HCT116 (cell line): ENCODE measurements around the gene COX7C. TPM values are rescaled to one million over a fixed set of nuclear protein-coding genes. Genes with fewer than 3 reads are reported as not detected.

ENCODE experiments used
- ATAC-seq: fragments of 200-7000 bp; cut with Tn5 transposase; 2 replicates; pipeline ENCODE4 v1.9.1; 2020; ENCODE audit warnings: mild to moderate bottlenecking, moderate library complexity
- BruUV-seq: library from RNA; stranded (reverse); fragments of 400-500 nt; replicated peaks from 2 replicates; lab custom pipeline; 2021; lab: Mats Ljungman, UMichigan
- CTCF ChIA-PET: fragments of 300-600 bp; sonication (Branson Sonifier 250); formaldehyde crosslinking; loops from one replicate; lab custom pipeline; 2021; ENCODE audit warnings: antibody characterized with exemption; lab: Charles Lee
- POLR2A ChIA-PET: fragments of 300-600, 350-600 bp; sonication (Branson Sonifier 250); formaldehyde crosslinking; loops from one replicate; lab custom pipeline; 2021; ENCODE audit warnings: antibody characterized with exemption; lab: Charles Lee
- RAD21 ChIA-PET, 2 experiments: fragments of 300-600 bp; sonication (Branson Sonifier 250); formaldehyde crosslinking; loops; one replicate each; lab custom pipeline; 2023; ENCODE audit warnings: low total read pairs in 2 of 2; ENCODE audit not compliant: uncharacterized antibody in 2 of 2, unreplicated experiment in 2 of 2, low non-redundant PET in 1 of 2; lab: Charles Lee
- DNase-seq: peaks from one replicate; pipeline ENCODE4 v3.0.0-alpha.2; 2010; ENCODE audit warnings: low read depth, low spot score
- H2AFZ ChIP-seq: fragments of 200-600 bp; shearing (Covaris generic), sonication (generic); 2 replicates; pipeline ENCODE4 v1.6.1; 2017; ENCODE audit warnings: low read depth, mixed run types, mixed read lengths, antibody characterized with exemption, low read length; ENCODE audit not compliant: poor library complexity, severe bottlenecking
- H3K27ac ChIP-seq: 2 replicates; pipeline ENCODE4 v1.5.1; 2012; ENCODE audit warnings: low read depth, low read length
- H3K27me3 ChIP-seq: fragments of 200-600 bp; sonication (generic); 2 replicates; pipeline ENCODE4 v1.6.1; 2016; ENCODE audit warnings: mixed run types, low read length, mixed read lengths; ENCODE audit not compliant: insufficient read depth
- H3K36me3 ChIP-seq, 2 experiments: fragments of 200-500 bp in 1 of 2; fragments of 200-600 bp in 1 of 2; sonication (Bioruptor generic) in 1 of 2; sonication (generic) in 1 of 2; 2 replicates each; pipeline versions ENCODE4 v1.5.1 to v1.6.1; 2014 to 2016; ENCODE audit warnings: low read length in 2 of 2, inconsistent platforms in 1 of 2, mixed read lengths in 1 of 2, mixed run types in 1 of 2; ENCODE audit not compliant: insufficient read depth in 2 of 2, control insufficient read depth in 1 of 2
- H3K4me1 ChIP-seq, 2 experiments: fragments of 200-600 bp in 1 of 2; sonication (generic) in 1 of 2; 2 replicates each; pipeline versions ENCODE4 v1.5.1 to v1.6.1; 2012 to 2017; ENCODE audit warnings: low read length in 2 of 2, inconsistent platforms in 1 of 2, mild to moderate bottlenecking in 1 of 2, mixed read lengths in 1 of 2, mixed run types in 1 of 2, moderate library complexity in 1 of 2; ENCODE audit not compliant: insufficient read depth in 2 of 2, control insufficient read depth in 1 of 2
- H3K4me2 ChIP-seq: fragments of 200-600 bp; sonication (generic); 2 replicates; pipeline ENCODE4 v1.6.1; 2017; ENCODE audit warnings: mixed run types, low read length, mixed read lengths
- H3K4me3 ChIP-seq, 2 experiments: fragments of 200-600 bp in 1 of 2; sonication (generic) in 1 of 2; replicated peaks in 1 of 2; 2 replicates each; pipeline ENCODE4 v1.5.1; 2011 to 2016; ENCODE audit warnings: low read length in 2 of 2, control low read depth in 1 of 2, low read depth in 1 of 2, mild to moderate bottlenecking in 1 of 2, mixed read lengths in 1 of 2, mixed run types in 1 of 2
- H3K79me2 ChIP-seq: fragments of 200-600 bp; sonication (generic); 2 replicates; pipeline ENCODE4 v1.6.1; 2017; ENCODE audit warnings: mild to moderate bottlenecking, mixed run types, low read length, moderate library complexity, mixed read lengths; ENCODE audit not compliant: insufficient read depth
- H3K9ac ChIP-seq: fragments of 200-600 bp; sonication (generic); 2 replicates; pipeline ENCODE4 v1.6.1; 2016; ENCODE audit warnings: low read length, mixed read lengths
- H3K9me2 ChIP-seq: fragments of 200-600 bp; sonication (generic), shearing (Covaris generic); 2 replicates; pipeline ENCODE4 v1.6.1; 2017; ENCODE audit warnings: mixed run types, mild to moderate bottlenecking, moderate library complexity; ENCODE audit not compliant: insufficient read depth
- H3K9me3 ChIP-seq, 2 experiments: fragments of 200-500 bp in 1 of 2; fragments of 200-600 bp in 1 of 2; sonication (Bioruptor generic) in 1 of 2; sonication (generic) in 1 of 2; 2 replicates each; pipeline ENCODE4 v1.6.1; 2014 to 2017; ENCODE audit warnings: low read length in 2 of 2, mixed read lengths in 2 of 2, inconsistent platforms in 1 of 2, low read depth in 1 of 2, mild to moderate bottlenecking in 1 of 2, mixed run types in 1 of 2, moderate library complexity in 1 of 2; ENCODE audit not compliant: control insufficient read depth in 1 of 2, insufficient read depth in 1 of 2
- H4K20me1 ChIP-seq: fragments of 200-600 bp; sonication (generic), shearing (Covaris generic); 2 replicates; pipeline ENCODE4 v1.6.1; 2017; ENCODE audit warnings: mixed run types, mild to moderate bottlenecking, moderate library complexity; ENCODE audit not compliant: insufficient read depth
- ATF3 ChIP-seq: IDR thresholded peaks from 2 replicates; pipeline ENCODE4 v1.6.1; 2012
- CBX3 ChIP-seq: IDR thresholded peaks from 2 replicates; pipeline ENCODE4 v1.6.1; 2012; ENCODE audit warnings: low read depth
- ELF1 ChIP-seq: IDR thresholded peaks from 2 replicates; pipeline ENCODE4 v1.6.1; 2012; ENCODE audit warnings: low read depth, borderline replicate concordance
- EZH2 ChIP-seq: fragments of 200-600 bp; sonication (generic); IDR thresholded peaks from 2 replicates; pipeline ENCODE4 v1.6.1; 2017; ENCODE audit warnings: antibody characterized with exemption, mixed run types
- EZH2phosphoT487 ChIP-seq: fragments of 200-600 bp; IDR thresholded peaks from 2 replicates; pipeline ENCODE4 v1.6.1; 2018; ENCODE audit warnings: antibody characterized with exemption, borderline replicate concordance
- JUND ChIP-seq: IDR thresholded peaks from 2 replicates; pipeline ENCODE4 v1.6.1; 2012
- POLR2A ChIP-seq: IDR thresholded peaks from 2 replicates; pipeline ENCODE4 v1.7.0; 2011; ENCODE audit warnings: borderline replicate concordance; ENCODE audit not compliant: insufficient read depth, insufficient read length; ENCODE audit errors: extremely low read depth
- POLR2AphosphoS5 ChIP-seq: IDR thresholded peaks from 2 replicates; pipeline ENCODE4 v1.6.1; 2011; ENCODE audit warnings: mild to moderate bottlenecking, low read depth, low read length, moderate library complexity
- RAD21 ChIP-seq: IDR thresholded peaks from 2 replicates; pipeline ENCODE4 v1.6.1; 2012; ENCODE audit warnings: low read depth, mild to moderate bottlenecking
- SP1 ChIP-seq: IDR thresholded peaks from 2 replicates; pipeline ENCODE4 v1.6.1; 2012; ENCODE audit warnings: low read depth
- SRF ChIP-seq: IDR thresholded peaks from 2 replicates; pipeline ENCODE4 v1.6.1; 2012; ENCODE audit warnings: low read depth
- TCF7L2 ChIP-seq: IDR thresholded peaks from 2 replicates; pipeline ENCODE4 v1.7.0; 2011; ENCODE audit warnings: borderline replicate concordance, inconsistent platforms; ENCODE audit not compliant: insufficient read depth, insufficient read length; ENCODE audit errors: extremely low read depth
- YY1 ChIP-seq: IDR thresholded peaks from 2 replicates; pipeline ENCODE4 v1.6.1; 2011; ENCODE audit warnings: low read length, low read depth, moderate library complexity, mild to moderate bottlenecking; ENCODE audit not compliant: insufficient replicate concordance; ENCODE audit errors: extremely low read depth
- intact Hi-C: fragments of 100-400 bp; cut with micrococcal nuclease; formaldehyde crosslinking; loops from 2 replicates; pipeline ENCODE4 v1.10.0; 2022
- total RNA-seq: library from RNA; stranded (reverse); gene quantifications from one replicate; pipeline ENCODE4 v1.2.1, GENCODE V29; 2021; ENCODE audit not compliant: unreplicated experiment

COX7C gene
- total RNA-seq, 1 experiment from 2014 or later = 550 TPM

- RAD21 ChIA-PET = no interaction called here
- no peaks in the 10 kb centered on the region for H3K9me3 ChIP-seq
- no peak overlapping the region for H3K4me3 ChIP-seq
- no peak overlapping the region for H3K9ac ChIP-seq
- DNase-seq (no peak), ATAC-seq (peak; percentile 54)
- H3K4me2 ChIP-seq = no peak overlapping the region
- TF ChIP-seq EZH2 (no peak), POLR2AphosphoS5 (no peak), POLR2A (no peak), JUND (no peak), RAD21 (no peak), ELF1 (no peak), ATF3 (no peak), SRF (no peak), YY1 (no peak), EZH2phosphoT487 (no peak), SP1 (no peak), CBX3 (no peak), TCF7L2 (no peak)
- TF ChIP-seq, all 23 proteins: peak for 0
- Histone ChIP-seq H3K27me3 (no peaks in the 10 kb centered on the region), H3K79me2 (peaks cover 17% of the 10 kb centered on the region), H3K4me1 (peaks cover 0 to 4% of the 10 kb centered on the region in 2 experiments; a peak in 1 of 4 replicates), H2AFZ (no peak overlapping the region), H3K36me3 (peaks cover 21 to 24% of the 10 kb centered on the region in 2 experiments; a peak in 3 of 4 replicates), H3K27ac (no peak overlapping the region), H4K20me1 (no peaks in the 10 kb centered on the region), H3K9me2 (no peaks in the 10 kb centered on the region)
- POLR2A ChIA-PET = no interaction called here
- CTCF ChIA-PET = no interaction called here
- intact Hi-C loops = no loop called here
- no TSS peak for BruUV-seq
Measured at GRCh38 chr5:86623785-86624483, 6.2 kb downstream of the COX7C start.
